GM21528 (cell line): ENCODE results near the gene BANK1.

ENCODE experiments used
- ATAC-seq: cut with Tn5 transposase; IDR thresholded peaks from one replicate; pipeline ENCODE4 v1.9.1; 2021; ENCODE audit warnings: mild to moderate bottlenecking, moderate library complexity; ENCODE audit not compliant: unreplicated experiment, low FRiP score

BANK1 gene

DNA sequence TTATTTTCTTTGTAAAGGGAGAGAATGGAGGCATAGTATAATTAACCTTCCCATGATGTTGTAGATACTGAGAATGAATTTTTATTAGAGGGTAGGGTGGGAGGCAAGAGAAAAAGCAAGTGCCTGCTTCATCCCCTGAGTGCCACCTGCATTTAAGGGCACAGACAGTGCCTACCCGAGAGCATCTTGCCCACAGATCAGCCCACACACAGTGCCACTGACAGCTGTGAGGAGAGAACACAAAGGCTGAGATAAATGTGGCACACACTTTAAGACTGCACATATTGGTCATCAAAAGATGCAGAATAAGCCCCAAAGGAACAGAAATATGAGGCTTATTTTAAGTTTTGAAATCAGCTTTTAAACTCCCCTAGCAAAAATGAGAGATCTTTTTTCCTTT lies 304.0 kb downstream of the BANK1 start:
- ATAC-seq, result no peak

DNA sequence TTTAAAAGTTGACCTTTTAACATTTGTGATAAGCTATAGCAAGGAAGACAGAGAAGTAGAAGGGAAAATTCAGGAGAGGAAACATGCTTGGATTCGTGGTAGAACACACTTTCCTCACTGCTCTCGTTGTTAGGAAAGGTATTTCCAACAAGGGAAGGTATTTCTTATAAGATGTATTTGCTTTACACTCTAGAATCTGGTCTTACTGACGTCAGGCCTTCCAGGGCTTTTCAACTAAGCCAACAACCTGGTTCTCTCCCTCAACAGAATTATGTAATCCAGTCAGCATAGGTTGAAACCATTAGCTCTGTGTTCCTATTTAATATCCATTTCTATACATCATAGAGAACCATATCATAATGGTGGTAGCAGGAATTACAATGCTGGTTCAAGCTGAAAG lies 312.8 kb downstream of the BANK1 start:
- ATAC-seq, result no peak

DNA sequence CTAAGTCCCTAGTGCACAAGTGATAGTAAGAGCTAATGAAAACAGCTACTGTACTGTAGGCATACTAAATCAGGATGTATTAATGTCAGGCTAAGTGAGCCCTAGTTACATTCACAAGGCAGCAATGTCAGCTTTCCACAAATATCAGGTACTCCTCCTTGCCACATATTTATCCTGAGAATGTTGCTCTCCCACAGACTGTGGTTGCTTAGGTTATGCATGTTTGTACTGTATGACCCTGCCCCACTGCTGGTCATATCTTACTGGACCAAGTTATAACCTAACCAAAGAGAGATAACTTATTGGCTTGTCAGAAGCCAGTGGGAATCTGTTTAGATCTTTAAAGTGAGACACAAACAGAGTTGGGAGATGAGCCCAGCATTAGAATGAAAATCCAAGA lies 313.7 kb downstream of the BANK1 start:
- no peak for ATAC-seq

DNA sequence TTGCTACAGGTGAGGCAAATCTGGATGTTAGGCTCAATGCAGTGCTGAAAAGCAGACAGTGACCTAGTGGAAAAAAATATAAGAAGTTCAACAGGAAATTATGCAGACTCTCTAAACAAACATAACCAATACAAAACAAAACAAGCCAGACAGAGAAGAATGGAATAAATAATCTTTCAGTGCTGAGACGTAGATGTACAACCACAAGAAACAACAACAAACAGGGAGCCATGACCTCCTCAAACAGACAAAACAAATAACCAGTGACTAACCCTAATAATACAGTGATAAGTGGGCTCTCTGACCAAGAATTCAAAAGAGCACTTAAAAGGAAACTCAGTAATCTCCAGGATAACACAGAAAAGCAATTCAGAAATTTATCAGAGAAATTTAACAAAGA lies 315.5 kb downstream of the BANK1 start:
- no peak for ATAC-seq

DNA sequence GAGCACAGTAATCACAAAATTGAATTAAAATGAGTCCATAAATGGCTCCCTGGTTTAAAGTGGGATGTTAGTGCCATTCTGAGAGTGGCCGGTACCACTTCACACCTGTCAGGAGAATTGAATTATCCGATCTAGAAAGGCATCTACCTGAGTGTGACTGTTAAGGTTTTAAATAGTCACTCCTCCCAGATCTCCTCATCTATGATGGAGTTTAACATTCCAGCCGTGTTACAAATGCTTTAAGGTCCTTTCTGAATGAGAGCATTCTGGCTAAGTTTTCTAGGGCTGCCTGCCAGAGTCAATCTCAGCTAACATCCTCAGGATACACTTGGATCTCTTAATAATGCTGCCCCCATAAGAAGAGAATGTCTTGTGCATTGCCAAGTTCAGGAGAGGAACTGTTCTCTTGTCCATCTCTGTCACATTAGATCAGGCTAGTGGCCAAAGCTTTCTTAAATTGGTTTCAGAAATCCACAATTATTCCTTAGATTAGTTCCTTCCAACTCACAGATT lies 323.6 kb downstream of the BANK1 start:
- no peak for ATAC-seq

DNA sequence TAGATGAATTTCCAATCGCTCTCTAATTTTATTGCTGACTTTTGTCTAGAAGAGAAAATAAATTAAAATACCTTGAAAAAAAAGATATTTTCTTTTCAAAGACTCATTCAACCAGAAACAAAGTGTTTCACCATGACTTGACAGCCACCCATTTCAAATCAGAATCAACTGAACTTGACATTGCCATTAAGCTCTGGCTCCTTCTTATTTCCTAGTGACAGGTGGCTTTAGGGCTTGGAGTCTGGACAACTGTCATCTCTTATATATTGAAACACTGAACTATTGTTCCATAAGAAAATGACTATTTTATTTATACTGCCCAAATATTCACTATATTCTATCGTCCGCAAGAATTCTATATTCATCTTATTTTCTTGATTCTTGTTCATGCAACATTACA lies 325.6 kb downstream of the BANK1 start:
- ATAC-seq, result no peak

DNA sequence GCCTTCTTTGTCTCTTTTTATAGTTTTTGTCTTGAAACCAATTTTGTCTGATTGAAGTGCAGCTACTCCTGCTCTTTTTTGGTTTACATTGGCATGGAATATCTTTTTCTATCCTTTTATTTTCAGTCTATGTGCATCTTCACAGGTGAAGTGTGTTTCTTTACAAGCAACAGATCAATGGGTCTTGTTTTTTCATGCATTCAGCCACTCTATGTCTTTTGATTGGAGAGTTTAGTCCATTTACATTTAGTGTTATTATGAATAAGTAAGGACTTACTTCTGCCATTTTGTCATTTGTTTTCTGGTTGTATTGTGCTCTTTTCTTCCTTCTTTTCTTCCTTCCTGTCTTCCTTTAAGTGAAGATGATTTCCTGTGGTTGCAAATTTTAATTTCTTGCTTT lies 330.3 kb downstream of the BANK1 start:
- ATAC-seq, result no peak
